IPS-20b (cell line): ENCODE results near the gene PALM3.
A peak's percentile ranks its signal among the peaks of the same experiment; 100 is the strongest.
"Not testable (repeated sequence)": the region's sequence is repeated elsewhere in the genome, so short reads cannot be mapped to it uniquely, and the experiment has no call there.

Source experiments
- H3K27ac ChIP-seq: one replicate; pipeline ENCODE4 v1.5.1; 2013; ENCODE audit warnings: low read length
- H3K27me3 ChIP-seq: 2 replicates; pipeline ENCODE4 v1.6.1; 2013; ENCODE audit warnings: mild to moderate bottlenecking, low read length, inconsistent platforms; ENCODE audit not compliant: insufficient read depth
- H3K36me3 ChIP-seq: 2 replicates; pipeline ENCODE4 v1.6.1; 2013; ENCODE audit warnings: low read depth, mild to moderate bottlenecking, inconsistent platforms, low read length, moderate library complexity; ENCODE audit not compliant: insufficient read depth
- H3K4me1 ChIP-seq: 2 replicates; pipeline ENCODE4 v1.6.1; 2013; ENCODE audit warnings: mild to moderate bottlenecking, control low read depth, inconsistent platforms, low read length, moderate library complexity; ENCODE audit not compliant: insufficient read depth
- H3K4me3 ChIP-seq: 2 replicates; pipeline ENCODE4 v1.5.1; 2013; ENCODE audit warnings: mild to moderate bottlenecking, low read length, inconsistent platforms
- H3K9ac ChIP-seq: 2 replicates; pipeline ENCODE4 v1.6.1; 2013; ENCODE audit warnings: low read depth, mild to moderate bottlenecking, inconsistent platforms, low read length, moderate library complexity
- H3K9me3 ChIP-seq: 2 replicates; pipeline ENCODE4 v1.6.1; 2013; ENCODE audit warnings: mild to moderate bottlenecking, low read depth, low read length, inconsistent platforms; ENCODE audit not compliant: insufficient read depth

The PALM3 gene

DNA sequence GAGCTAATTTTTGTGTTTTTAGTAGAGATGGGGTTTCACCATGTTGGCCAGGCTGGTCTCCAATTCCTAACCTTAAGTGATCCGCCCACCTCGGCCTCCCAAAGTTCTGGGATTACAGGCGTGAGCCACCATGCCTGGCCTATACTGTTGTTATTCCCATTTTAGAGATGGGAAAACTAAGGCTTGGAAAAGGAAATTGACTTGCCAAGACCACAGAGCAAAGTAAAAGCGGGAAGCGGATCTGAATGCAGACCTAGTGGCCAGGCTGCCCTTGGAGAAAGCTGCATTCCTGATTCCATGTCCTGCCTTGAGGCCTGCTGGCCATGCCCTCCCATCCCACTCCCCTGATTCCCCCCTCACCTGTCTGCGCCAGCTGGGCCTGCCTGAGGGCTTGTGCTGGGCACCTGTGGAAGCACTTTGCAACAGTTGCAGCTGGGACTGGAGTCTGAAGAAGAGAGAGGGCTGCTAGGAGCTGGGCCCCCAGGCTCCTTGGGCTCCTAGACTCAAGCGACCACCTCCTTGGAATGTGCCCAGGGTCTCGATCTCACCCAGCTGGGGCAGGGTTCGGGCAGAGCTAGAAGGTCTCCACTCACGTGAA lies 5.7 kb downstream of the PALM3 start:
- Histone ChIP-seq H3K9me3 (no peaks in the 10 kb centered on the region), H3K36me3 (no peaks in the 10 kb centered on the region), H3K9ac (no peak overlapping the region), H3K4me1 (no peaks in the 10 kb centered on the region), H3K27ac (no peak overlapping the region), H3K27me3 (peaks cover 33% of the 10 kb centered on the region), H3K4me3 (peak overlapping the region; percentile 70; the same call in 1 of the 2 replicates)

DNA sequence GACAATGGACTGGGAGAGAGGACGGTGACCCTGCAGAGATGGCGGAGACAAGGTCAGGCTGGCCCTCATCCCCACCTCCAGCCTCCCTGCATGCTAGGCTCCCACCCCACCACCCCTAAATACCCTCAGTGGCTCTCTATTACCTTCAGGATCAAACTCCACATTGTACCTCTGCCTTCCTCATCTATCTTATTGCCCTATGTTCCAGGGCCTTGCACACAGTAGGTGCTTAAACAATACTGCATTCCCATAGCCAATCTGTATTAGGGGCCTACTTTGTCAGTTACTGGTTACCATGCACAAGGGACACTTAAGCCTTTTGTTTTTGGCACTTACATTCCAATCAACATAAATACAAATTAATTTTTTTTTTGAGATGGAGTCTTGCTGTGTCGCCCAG lies 6.5 kb downstream of the PALM3 start:
- H3K27ac ChIP-seq, result no peak overlapping the region
- no peaks in the 10 kb centered on the region for H3K4me1 ChIP-seq
- H3K36me3 ChIP-seq, result no peaks in the 10 kb centered on the region
- peaks cover 33% of the 10 kb centered on the region for H3K27me3 ChIP-seq
- H3K9ac ChIP-seq, result no peak overlapping the region
- H3K4me3 ChIP-seq, result no peak overlapping the region
- H3K9me3 ChIP-seq, result no peaks in the 10 kb centered on the region

DNA sequence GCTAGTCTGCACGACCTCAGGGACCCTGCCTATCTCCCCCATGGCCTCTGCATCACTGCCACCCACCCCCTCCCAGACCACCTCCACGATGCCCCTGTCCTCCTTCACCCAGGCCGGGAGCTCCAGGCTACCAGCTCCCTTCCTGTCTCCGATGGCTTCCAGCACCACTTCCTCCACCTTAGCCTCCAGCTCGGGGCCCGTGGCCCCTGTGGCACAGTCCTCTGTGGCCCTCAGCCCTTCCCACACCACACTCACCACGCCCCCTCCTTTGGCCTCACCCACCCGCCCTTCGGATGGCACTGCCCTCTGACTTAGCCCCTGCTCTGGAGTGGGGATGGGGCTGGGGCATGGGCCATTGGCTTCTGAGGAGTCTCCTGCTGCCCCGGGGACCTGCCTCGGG lies 7.2 kb downstream of the PALM3 start:
- H3K36me3 ChIP-seq, result no peaks in the 10 kb centered on the region
- H3K27ac ChIP-seq, result no peak overlapping the region
- peaks cover 31% of the 10 kb centered on the region for H3K27me3 ChIP-seq
- H3K4me1 ChIP-seq, result no peaks in the 10 kb centered on the region
- no peaks in the 10 kb centered on the region for H3K9me3 ChIP-seq
- no peak overlapping the region for H3K9ac ChIP-seq
- H3K4me3 ChIP-seq, result no peak overlapping the region

DNA sequence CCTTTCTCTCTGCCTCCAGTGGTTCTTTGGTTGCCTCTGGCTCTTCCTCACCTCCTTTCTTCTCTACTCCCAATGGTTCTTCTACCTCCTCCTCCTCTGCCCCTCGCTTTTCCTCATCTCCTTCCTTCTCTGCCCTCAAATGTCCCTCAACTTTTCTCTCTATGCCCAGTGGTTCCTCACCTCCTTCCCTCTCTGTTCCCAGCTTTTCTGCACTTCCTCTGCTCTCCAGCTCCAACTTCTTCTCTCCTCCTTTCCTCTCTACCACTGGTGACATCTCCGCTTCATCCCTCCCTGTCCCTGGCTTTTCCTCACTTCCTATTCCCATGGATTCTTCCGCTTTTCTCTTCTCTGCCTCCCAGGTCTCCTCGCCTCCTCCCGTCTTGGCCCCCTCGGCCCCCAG lies 7.8 kb downstream of the PALM3 start:
- H3K4me1 ChIP-seq, result no peaks in the 10 kb centered on the region
- H3K36me3 ChIP-seq, result no peaks in the 10 kb centered on the region

DNA sequence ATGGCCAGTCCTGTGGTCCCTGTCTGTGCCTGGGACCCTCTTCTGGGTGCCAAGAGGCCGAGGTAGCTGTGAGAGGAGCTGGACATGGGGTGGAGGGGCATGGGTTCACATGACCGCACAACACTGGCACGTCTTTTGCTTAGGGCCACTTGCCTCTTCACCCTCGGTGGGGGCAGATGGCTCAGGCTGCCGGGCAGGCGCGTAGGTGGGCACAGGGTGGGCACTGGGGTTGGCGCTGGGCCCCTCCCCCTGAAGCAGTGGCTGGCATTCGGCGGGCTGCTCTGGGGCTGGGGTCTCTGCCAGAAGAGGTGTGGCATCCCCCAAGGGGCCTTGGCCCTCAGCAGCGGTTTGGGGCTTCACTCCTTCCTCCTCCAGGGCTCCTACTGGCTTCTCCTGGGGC lies 8.4 kb downstream of the PALM3 start:
- no peak overlapping the region for H3K4me3 ChIP-seq
- peaks cover 19% of the 10 kb centered on the region for H3K27me3 ChIP-seq
- H3K27ac ChIP-seq, result no peak overlapping the region
- no peak overlapping the region for H3K9ac ChIP-seq
- no peaks in the 10 kb centered on the region for H3K36me3 ChIP-seq
- no peaks in the 10 kb centered on the region for H3K4me1 ChIP-seq
- no peaks in the 10 kb centered on the region for H3K9me3 ChIP-seq

More for the DNA sequence above, 7.8 kb downstream of the PALM3 start:
- no peak overlapping the region for H3K4me3 ChIP-seq
- H3K9ac ChIP-seq, result no peak overlapping the region
- H3K9me3 ChIP-seq, result no peaks in the 10 kb centered on the region
- H3K27me3 ChIP-seq, result peaks cover 25% of the 10 kb centered on the region
- H3K27ac ChIP-seq, result no peak overlapping the region

DNA sequence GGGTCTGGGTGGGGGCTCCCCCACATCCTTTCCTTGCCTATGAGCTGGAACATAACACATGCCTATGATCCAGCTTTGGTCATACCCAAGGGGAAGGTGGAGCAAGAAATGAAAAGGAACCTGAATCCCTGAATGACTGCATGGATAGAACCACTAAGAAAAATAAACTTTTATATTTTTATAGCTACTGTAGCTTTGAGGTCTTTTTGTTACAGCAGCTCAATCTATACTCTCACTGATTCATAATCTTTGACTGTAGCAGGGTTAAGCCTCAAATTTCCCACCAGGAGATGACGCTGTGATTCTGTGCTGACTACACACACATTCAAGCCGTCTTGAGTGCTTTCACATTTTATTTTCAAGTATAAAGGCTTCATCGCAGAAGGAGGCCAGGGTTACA lies 8.8 kb downstream of the PALM3 start:
- Histone ChIP-seq H3K36me3 (no peaks in the 10 kb centered on the region), H3K9me3 (peaks cover 3% of the 10 kb centered on the region; the same call in 1 of the 2 replicates), H3K27ac (no peak overlapping the region), H3K27me3 (peaks cover 14% of the 10 kb centered on the region), H3K4me1 (no peaks in the 10 kb centered on the region), H3K9ac (no peak overlapping the region), H3K4me3 (no peak overlapping the region)

DNA sequence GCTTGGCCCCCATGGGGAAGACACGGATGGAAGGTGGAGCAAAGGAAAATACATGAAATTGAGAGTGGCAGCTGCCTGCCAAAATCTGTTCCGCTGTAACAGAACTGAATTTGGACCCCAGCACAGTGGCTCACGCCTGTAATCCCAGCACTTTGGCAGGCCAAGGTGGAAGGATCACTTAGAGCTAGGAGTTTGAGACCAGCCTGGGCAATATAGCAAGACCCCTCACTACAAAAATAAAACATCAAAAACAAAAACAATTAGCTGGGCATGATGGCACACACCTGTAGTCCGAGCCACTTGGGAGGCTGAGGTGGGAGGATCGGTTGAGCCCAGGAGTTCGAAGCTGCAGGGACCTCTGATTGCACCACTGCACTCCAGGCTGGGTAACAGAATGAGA lies 9.4 kb downstream of the PALM3 start:
- no peak overlapping the region for H3K27ac ChIP-seq
- no peaks in the 10 kb centered on the region for H3K36me3 ChIP-seq
- no peaks in the 10 kb centered on the region for H3K4me1 ChIP-seq
- no peak overlapping the region for H3K4me3 ChIP-seq
- no peak overlapping the region for H3K9ac ChIP-seq
- peaks cover 10% of the 10 kb centered on the region for H3K27me3 ChIP-seq
- peaks cover 3% of the 10 kb centered on the region; the same call in 1 of the 2 replicates for H3K9me3 ChIP-seq

DNA sequence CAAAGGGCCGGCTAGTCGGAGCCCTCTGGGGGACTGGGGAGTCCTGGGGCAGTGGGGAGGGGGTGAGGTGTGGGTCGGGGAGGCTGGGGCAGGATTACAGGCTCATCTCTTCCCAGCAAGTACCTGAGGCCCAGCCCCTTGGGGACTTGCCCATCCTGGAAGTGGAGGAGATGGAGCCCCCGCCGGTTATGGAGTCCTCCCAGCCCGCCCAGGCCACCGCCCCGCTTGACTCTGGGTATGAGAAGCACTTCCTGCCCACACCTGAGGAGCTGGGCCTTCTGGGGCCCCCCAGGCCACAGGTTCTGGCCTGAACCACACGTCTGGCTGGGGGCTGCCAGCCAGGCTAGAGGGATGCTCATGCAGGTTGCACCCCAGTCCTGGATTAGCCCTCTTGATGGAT lies 9.9 kb downstream of the PALM3 start:
- Histone ChIP-seq H3K36me3 (no peaks in the 10 kb centered on the region), H3K27me3 (peaks cover 8% of the 10 kb centered on the region), H3K4me1 (no peaks in the 10 kb centered on the region), H3K4me3 (no peak overlapping the region), H3K9me3 (peaks cover 3% of the 10 kb centered on the region; the same call in 1 of the 2 replicates), H3K9ac (no peak overlapping the region), H3K27ac (no peak overlapping the region)

DNA sequence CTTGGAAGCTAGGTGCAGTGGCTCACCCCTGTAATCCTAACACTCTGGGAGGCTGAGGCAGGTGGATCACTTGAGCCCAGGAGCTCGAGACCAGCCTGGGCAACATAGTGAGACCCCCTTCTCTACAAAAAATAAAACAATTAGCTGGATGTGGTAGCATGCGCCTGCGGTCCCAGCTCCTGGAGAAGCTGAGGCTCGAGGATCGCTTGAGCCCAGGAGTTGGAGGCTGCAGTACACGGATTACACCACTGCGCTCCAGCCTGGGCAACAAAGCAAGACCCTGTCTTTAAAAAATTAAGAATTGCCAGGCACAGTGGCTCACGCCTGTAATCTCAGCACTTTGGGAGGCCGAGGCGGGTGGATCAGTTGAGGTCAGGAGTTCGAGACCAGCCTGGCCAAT lies 10.9 kb downstream of the PALM3 start:
- not testable (repeated sequence) for H3K27ac ChIP-seq, H3K9me3 ChIP-seq, H3K27me3 ChIP-seq, H3K4me1 ChIP-seq, H3K36me3 ChIP-seq, H3K9ac ChIP-seq, H3K4me3 ChIP-seq

DNA sequence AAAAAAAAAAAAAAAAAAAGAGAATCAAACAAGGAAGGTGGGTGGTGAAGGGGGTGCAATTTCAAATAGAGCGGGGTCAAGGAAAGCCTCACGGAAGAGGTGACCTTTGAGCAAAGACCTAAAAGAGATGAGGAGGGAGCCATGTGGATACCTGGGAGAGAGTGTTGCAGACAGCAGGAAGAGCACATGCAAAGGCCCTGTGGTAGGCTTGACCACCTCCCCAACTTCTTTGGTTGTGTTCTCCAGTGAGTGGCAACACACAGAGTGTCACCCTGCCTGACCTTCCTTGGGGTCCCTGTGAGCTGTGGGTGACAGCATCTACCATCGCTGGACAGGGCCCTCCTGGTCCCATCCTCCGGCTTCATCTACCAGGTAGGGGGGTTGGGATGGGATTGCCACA lies 11.4 kb downstream of the PALM3 start:
- no peaks in the 10 kb centered on the region for H3K27me3 ChIP-seq
- H3K36me3 ChIP-seq, result no peaks in the 10 kb centered on the region

DNA sequence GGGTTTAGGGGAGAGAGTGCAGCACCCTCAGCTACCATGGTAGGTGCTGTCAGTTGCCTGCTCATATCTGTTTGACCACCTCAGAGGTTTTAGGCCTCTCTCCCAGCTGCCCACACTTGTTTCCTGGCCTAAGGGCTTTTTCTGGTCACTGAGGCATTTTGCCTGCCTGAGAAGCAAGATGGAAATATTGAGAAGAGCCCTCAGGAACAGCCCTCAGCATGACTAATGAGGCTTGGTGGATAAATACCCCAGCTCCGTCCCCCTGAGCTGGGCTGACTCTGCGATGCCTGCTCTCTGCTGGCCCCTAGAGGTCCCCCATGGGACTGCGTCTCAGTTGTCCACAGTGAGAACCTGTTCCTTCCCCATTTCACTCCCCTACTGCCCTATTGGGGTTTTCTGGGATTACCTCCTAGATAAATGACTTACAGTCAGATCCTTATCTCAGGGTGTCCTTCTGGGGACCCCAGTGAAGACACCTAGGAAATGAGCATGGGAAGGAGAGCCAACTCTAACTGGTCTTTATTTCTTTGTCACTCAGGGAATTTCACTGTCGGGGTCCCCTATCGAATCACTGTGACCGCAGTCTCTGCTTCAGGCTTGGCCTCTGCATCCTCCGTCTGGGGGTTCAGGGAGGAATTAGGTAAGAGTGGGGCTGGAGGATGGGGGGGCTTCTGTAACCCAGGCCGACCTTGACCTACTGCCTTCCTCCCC lies 13.3 kb downstream of the PALM3 start:
- Histone ChIP-seq H3K27me3 (no peaks in the 10 kb centered on the region), H3K9ac (no peak overlapping the region), H3K4me1 (no peaks in the 10 kb centered on the region)

More for the DNA sequence above, 11.4 kb downstream of the PALM3 start:
- Histone ChIP-seq H3K27ac (no peak overlapping the region), H3K4me1 (no peaks in the 10 kb centered on the region), H3K4me3 (no peak overlapping the region), H3K9me3 (peaks cover 3% of the 10 kb centered on the region; the same call in 1 of the 2 replicates), H3K9ac (no peak overlapping the region)

DNA sequence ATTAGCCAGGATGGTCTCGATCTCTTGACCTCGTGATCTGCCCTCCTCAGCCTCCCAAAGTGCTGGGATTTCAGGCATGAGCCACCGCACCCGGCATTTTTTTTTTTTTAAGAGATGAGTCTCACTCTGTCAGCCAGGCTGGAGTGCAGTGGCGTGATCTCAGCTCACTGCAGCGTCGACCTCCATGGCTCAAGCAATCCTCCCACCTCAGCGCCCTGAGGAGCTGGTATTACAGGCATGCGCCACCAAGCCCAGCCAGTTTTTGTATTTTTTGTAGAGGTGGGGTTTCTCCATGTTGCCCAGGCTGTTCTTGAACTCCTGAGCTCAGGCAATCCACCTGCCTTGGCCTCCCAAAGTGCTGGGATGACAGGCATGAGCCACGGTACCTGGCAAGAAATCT lies 14.0 kb downstream of the PALM3 start:
- not testable (repeated sequence) for H3K4me3 ChIP-seq, H3K9me3 ChIP-seq, H3K9ac ChIP-seq, H3K27ac ChIP-seq, H3K27me3 ChIP-seq, H3K4me1 ChIP-seq, H3K36me3 ChIP-seq

More for the DNA sequence above, 13.3 kb downstream of the PALM3 start:
- Histone ChIP-seq H3K27ac (no peak overlapping the region), H3K4me3 (no peak overlapping the region), H3K36me3 (no peaks in the 10 kb centered on the region), H3K9me3 (peaks cover 3% of the 10 kb centered on the region; the same call in 1 of the 2 replicates)
